GM21529 (cell line): ENCODE results near the gene KCNS3.
A peak's percentile ranks its signal among the peaks of the same experiment; 100 is the strongest.

Experiments
- ATAC-seq: cut with Tn5 transposase; IDR thresholded peaks from one replicate; pipeline ENCODE4 v1.9.1; 2021; ENCODE audit not compliant: unreplicated experiment

The KCNS3 gene

GRCh38 chr2:17878281-17879136 is at the start of gene KCNS3:
Gene KCNS3 (plus strand): TSS chr2:17878667. CDS start chr2:17931009, 52,342 bp downstream.
- peak; percentile 89 for ATAC-seq

GRCh38 chr2:17830053-17831034 is 48.1 kb upstream of the KCNS3 start:
- ATAC-seq: peak; percentile 91

- no peak for ATAC-seq
Observed at GRCh38 chr2:17835516-17835915, 43.0 kb upstream of the KCNS3 start.

- no peak for ATAC-seq
Observed at GRCh38 chr2:17839959-17840358, 38.5 kb upstream of the KCNS3 start.

- ATAC-seq: no peak
Observed at GRCh38 chr2:17843457-17843856, 35.0 kb upstream of the KCNS3 start.

- no peak for ATAC-seq
Observed at GRCh38 chr2:17845806-17846205, 32.7 kb upstream of the KCNS3 start.

GRCh38 chr2:17846676-17847075 is 31.8 kb upstream of the KCNS3 start:
- ATAC-seq: no peak

- ATAC-seq: no peak
Observed at GRCh38 chr2:17847236-17847635, 31.2 kb upstream of the KCNS3 start.

GRCh38 chr2:17849275-17849674 is 29.2 kb upstream of the KCNS3 start:
- no peak for ATAC-seq

- no peak for ATAC-seq
Observed at GRCh38 chr2:17850151-17850550, 28.3 kb upstream of the KCNS3 start.

GRCh38 chr2:17851731-17852585 is 26.5 kb upstream of the KCNS3 start:
- peak; percentile 85 for ATAC-seq

- ATAC-seq: no peak
Observed at GRCh38 chr2:17853799-17854198, 24.7 kb upstream of the KCNS3 start.

- ATAC-seq: no peak
Observed at GRCh38 chr2:17857021-17857420, 21.4 kb upstream of the KCNS3 start.

GRCh38 chr2:17858064-17858463 is 20.4 kb upstream of the KCNS3 start:
- no peak for ATAC-seq

- ATAC-seq: no peak
Observed at GRCh38 chr2:17863539-17863938, 14.9 kb upstream of the KCNS3 start.

- ATAC-seq: no peak
Observed at GRCh38 chr2:17864676-17865075, 13.8 kb upstream of the KCNS3 start.

- ATAC-seq: no peak
Observed at GRCh38 chr2:17867133-17867532, 11.3 kb upstream of the KCNS3 start.

GRCh38 chr2:17869128-17869527 is 9.3 kb upstream of the KCNS3 start:
- no peak for ATAC-seq

- no peak for ATAC-seq
Observed at GRCh38 chr2:17871639-17872038, 6.8 kb upstream of the KCNS3 start.

GRCh38 chr2:17873021-17873420 is 5.4 kb upstream of the KCNS3 start:
- no peak for ATAC-seq

- no peak for ATAC-seq
Observed at GRCh38 chr2:17876590-17876989, 1.9 kb upstream of the KCNS3 start.
